ENCODE results near the gene EYS.

Gene EYS

DNA sequence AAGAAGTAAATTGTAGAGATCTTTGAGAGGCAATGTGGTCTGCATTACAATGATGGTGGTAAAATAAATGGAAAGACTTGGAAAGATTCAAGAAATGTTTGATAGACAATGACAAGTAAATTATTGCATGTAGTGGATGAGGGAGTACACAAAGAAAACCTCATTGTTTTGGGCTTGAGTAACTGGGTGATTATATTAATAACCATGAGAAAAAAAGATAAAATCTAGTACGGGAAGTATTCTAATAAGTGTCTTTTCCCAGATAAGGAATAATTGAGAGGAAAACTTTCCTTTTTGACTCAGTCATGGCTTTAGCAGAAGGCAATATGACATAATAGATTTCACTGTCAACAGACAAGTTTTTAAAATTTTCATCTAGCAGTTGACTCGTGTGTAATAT is 993.0 kb downstream of the EYS start:
- Histone ChIP-seq H3F3A (ENCODE audit: low read depth) (no peaks in the 10 kb centered on the region), H3K9me2 (replicated peaks; ENCODE audit: low read depth, low read length) (no peaks in the 10 kb centered on the region), H3K79me2 (ENCODE audit: insufficient read depth, low read length) (no peaks in the 10 kb centered on the region), H3K4me3 (ENCODE audit: low read length, poor library complexity, severe bottlenecking) (no peak overlapping the region), H3K36me3 (ENCODE audit: insufficient read depth, low read length) (no peaks in the 10 kb centered on the region), H3K9me3 (ENCODE audit: insufficient read depth, low read depth, low read length) (no peaks in the 10 kb centered on the region), H3K4me1 (ENCODE audit: insufficient read depth, low read length, poor library complexity, severe bottlenecking) (no peaks in the 10 kb centered on the region), H2AFZ (ENCODE audit: low read length) (no peak overlapping the region), H3K4me2 (ENCODE audit: low read depth, low read length, poor library complexity, severe bottlenecking) (no peak overlapping the region), H4K20me1 (ENCODE audit: insufficient read depth, low read length, poor library complexity, severe bottlenecking) (no peaks in the 10 kb centered on the region), H3K9ac (ENCODE audit: low read depth, low read length, poor library complexity, severe bottlenecking) (no peak overlapping the region), H3K27me3 (ENCODE audit: insufficient read depth, low read length, poor library complexity, severe bottlenecking) (no peaks in the 10 kb centered on the region)
- TF ChIP-seq, protein P1, sequence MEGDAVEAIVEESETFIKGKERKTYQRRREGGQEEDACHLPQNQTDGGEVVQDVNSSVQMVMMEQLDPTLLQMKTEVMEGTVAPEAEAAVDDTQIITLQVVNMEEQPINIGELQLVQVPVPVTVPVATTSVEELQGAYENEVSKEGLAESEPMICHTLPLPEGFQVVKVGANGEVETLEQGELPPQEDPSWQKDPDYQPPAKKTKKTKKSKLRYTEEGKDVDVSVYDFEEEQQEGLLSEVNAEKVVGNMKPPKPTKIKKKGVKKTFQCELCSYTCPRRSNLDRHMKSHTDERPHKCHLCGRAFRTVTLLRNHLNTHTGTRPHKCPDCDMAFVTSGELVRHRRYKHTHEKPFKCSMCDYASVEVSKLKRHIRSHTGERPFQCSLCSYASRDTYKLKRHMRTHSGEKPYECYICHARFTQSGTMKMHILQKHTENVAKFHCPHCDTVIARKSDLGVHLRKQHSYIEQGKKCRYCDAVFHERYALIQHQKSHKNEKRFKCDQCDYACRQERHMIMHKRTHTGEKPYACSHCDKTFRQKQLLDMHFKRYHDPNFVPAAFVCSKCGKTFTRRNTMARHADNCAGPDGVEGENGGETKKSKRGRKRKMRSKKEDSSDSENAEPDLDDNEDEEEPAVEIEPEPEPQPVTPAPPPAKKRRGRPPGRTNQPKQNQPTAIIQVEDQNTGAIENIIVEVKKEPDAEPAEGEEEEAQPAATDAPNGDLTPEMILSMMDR (conservative IDR thresholded peaks at IDR 0.05; ENCODE audit: low read length) = no peak
- TF ChIP-seq EZH2phosphoT487 (IDR thresholded peaks at IDR 0.05; ENCODE audit: borderline replicate concordance) = no peak

DNA sequence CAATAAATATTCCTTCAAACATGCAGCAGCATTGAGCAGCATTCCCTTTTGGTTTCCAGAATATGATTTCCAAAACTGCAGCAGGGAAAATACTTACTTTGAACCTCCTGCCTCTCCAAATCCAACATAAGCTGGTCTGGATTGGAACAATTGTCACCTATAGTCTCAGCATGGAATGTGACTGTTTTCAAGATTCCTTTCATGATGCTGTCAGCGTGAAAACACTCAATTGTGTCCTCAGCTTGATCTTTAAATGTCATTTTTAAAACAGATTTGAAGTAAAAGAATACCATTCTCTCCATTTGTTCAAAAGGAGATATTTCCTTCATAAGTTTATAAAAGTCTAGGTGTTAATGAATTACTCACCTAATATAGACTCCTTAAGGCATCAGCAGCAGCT is 993.9 kb downstream of the EYS start:
- Histone ChIP-seq H3K79me2 (ENCODE audit: insufficient read depth, low read length) (no peaks in the 10 kb centered on the region), H3K9me3 (ENCODE audit: insufficient read depth, low read depth, low read length) (no peaks in the 10 kb centered on the region), H4K20me1 (ENCODE audit: insufficient read depth, low read length, poor library complexity, severe bottlenecking) (no peaks in the 10 kb centered on the region), H3K27me3 (ENCODE audit: insufficient read depth, low read length, poor library complexity, severe bottlenecking) (no peaks in the 10 kb centered on the region), H3K36me3 (ENCODE audit: insufficient read depth, low read length) (no peaks in the 10 kb centered on the region), H2AFZ (ENCODE audit: low read length) (no peak overlapping the region), H3K4me1 (ENCODE audit: insufficient read depth, low read length, poor library complexity, severe bottlenecking) (no peaks in the 10 kb centered on the region), H3K9ac (ENCODE audit: low read depth, low read length, poor library complexity, severe bottlenecking) (no peak overlapping the region), H3F3A (ENCODE audit: low read depth) (no peaks in the 10 kb centered on the region), H3K4me2 (ENCODE audit: low read depth, low read length, poor library complexity, severe bottlenecking) (no peak overlapping the region), H3K4me3 (ENCODE audit: low read length, poor library complexity, severe bottlenecking) (no peak overlapping the region), H3K9me2 (replicated peaks; ENCODE audit: low read depth, low read length) (no peaks in the 10 kb centered on the region)
- no peak for TF ChIP-seq EZH2phosphoT487 (IDR thresholded peaks at IDR 0.05; ENCODE audit: borderline replicate concordance)
- TF ChIP-seq, protein P1 (conservative IDR thresholded peaks at IDR 0.05; ENCODE audit: low read length) = no peak

DNA sequence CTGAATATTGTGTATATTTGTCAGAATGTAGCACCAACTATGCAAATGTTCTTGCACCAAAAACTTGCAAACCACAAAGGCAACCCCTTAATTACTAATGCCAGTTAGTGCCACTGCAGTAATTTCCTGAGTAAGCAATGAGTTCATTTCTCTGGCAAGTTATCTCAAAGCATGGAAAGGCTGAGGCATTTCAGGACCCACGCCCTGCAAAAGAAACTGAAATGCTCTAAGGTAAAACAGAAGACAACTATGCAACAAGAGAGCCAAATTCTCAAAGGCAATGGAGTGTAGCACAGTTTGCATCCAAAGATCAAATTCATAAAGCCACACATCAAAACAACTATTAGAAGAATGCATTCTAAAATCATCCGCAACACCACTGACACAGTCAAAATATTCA is 994.4 kb downstream of the EYS start:
- H3K79me2 ChIP-seq (ENCODE audit: insufficient read depth, low read length) = no peaks in the 10 kb centered on the region
- no peaks in the 10 kb centered on the region for H3K4me1 ChIP-seq (ENCODE audit: insufficient read depth, low read length, poor library complexity, severe bottlenecking)
- TF ChIP-seq, protein P1 (conservative IDR thresholded peaks at IDR 0.05; ENCODE audit: low read length) = no peak
- TF ChIP-seq EZH2phosphoT487 (IDR thresholded peaks at IDR 0.05; ENCODE audit: borderline replicate concordance) = no peak
- no peak overlapping the region for H2AFZ ChIP-seq (ENCODE audit: low read length)
- H3K9ac ChIP-seq (ENCODE audit: low read depth, low read length, poor library complexity, severe bottlenecking) = no peak overlapping the region
- no peak overlapping the region for H3K4me3 ChIP-seq (ENCODE audit: low read length, poor library complexity, severe bottlenecking)
- H3K36me3 ChIP-seq (ENCODE audit: insufficient read depth, low read length) = no peaks in the 10 kb centered on the region
- no peaks in the 10 kb centered on the region for H3K9me2 ChIP-seq (replicated peaks; ENCODE audit: low read depth, low read length)
- H4K20me1 ChIP-seq (ENCODE audit: insufficient read depth, low read length, poor library complexity, severe bottlenecking) = no peaks in the 10 kb centered on the region
- H3K27me3 ChIP-seq (ENCODE audit: insufficient read depth, low read length, poor library complexity, severe bottlenecking) = no peaks in the 10 kb centered on the region
- no peaks in the 10 kb centered on the region for H3F3A ChIP-seq (ENCODE audit: low read depth)
- H3K9me3 ChIP-seq (ENCODE audit: insufficient read depth, low read depth, low read length) = no peaks in the 10 kb centered on the region
- no peak overlapping the region for H3K4me2 ChIP-seq (ENCODE audit: low read depth, low read length, poor library complexity, severe bottlenecking)

Data from Loucy (cell line).